ENCODE results near the gene SLC25A13.
"Not testable (repeated sequence)": the region's sequence is repeated elsewhere in the genome, so short reads cannot be mapped to it uniquely, and the experiment has no call there.

The SLC25A13 gene

GRCh38 chr7:96297446-96297845 lies 24.5 kb downstream of the SLC25A13 start:
- DNase-seq (ENCODE audit: low spot score): not testable (repeated sequence)

GRCh38 chr7:96293911-96294310 lies 28.0 kb downstream of the SLC25A13 start:
- not testable (repeated sequence) for DNase-seq (ENCODE audit: low spot score)

- no peak for DNase-seq (ENCODE audit: low spot score)
Measured at GRCh38 chr7:96287559-96287958, 34.3 kb downstream of the SLC25A13 start.

GRCh38 chr7:96287132-96287531 lies 34.8 kb downstream of the SLC25A13 start:
- DNase-seq (ENCODE audit: low spot score): no peak

- no peak for DNase-seq (ENCODE audit: low spot score)
Measured at GRCh38 chr7:96285579-96285978, 36.3 kb downstream of the SLC25A13 start.

GRCh38 chr7:96284835-96285234 lies 37.1 kb downstream of the SLC25A13 start:
- DNase-seq (ENCODE audit: low spot score): no peak

GRCh38 chr7:96284240-96284639 lies 37.7 kb downstream of the SLC25A13 start:
- no peak for DNase-seq (ENCODE audit: low spot score)

- DNase-seq (ENCODE audit: low spot score): no peak
Measured at GRCh38 chr7:96282835-96283234, 39.1 kb downstream of the SLC25A13 start.

- no peak for DNase-seq (ENCODE audit: low spot score)
Measured at GRCh38 chr7:96277921-96278320, 44.0 kb downstream of the SLC25A13 start.

- DNase-seq (ENCODE audit: low spot score): no peak
Measured at GRCh38 chr7:96276019-96276418, 45.9 kb downstream of the SLC25A13 start.

GRCh38 chr7:96273716-96274115 lies 48.2 kb downstream of the SLC25A13 start:
- no peak for DNase-seq (ENCODE audit: low spot score)

- no peak for DNase-seq (ENCODE audit: low spot score)
Measured at GRCh38 chr7:96269246-96269994, 52.5 kb downstream of the SLC25A13 start.

- no peak for DNase-seq (ENCODE audit: low spot score)
Measured at GRCh38 chr7:96266580-96266979, 55.3 kb downstream of the SLC25A13 start.

- DNase-seq (ENCODE audit: low spot score): no peak
Measured at GRCh38 chr7:96266015-96266414, 55.9 kb downstream of the SLC25A13 start.

GRCh38 chr7:96253964-96254363 lies 67.9 kb downstream of the SLC25A13 start:
- DNase-seq (ENCODE audit: low spot score): no peak

- no peak for DNase-seq (ENCODE audit: low spot score)
Measured at GRCh38 chr7:96253441-96253840, 68.5 kb downstream of the SLC25A13 start.

- DNase-seq (ENCODE audit: low spot score): no peak
Measured at GRCh38 chr7:96250776-96251361, 71.0 kb downstream of the SLC25A13 start.

GRCh38 chr7:96248405-96248804 lies 73.5 kb downstream of the SLC25A13 start:
- DNase-seq (ENCODE audit: low spot score): no peak

- DNase-seq (ENCODE audit: low spot score): no peak
Measured at GRCh38 chr7:96246919-96247318, 75.0 kb downstream of the SLC25A13 start.

- DNase-seq (ENCODE audit: low spot score): no peak
Measured at GRCh38 chr7:96244992-96245292, 77.0 kb downstream of the SLC25A13 start.

- DNase-seq (ENCODE audit: low spot score): no peak
Measured at GRCh38 chr7:96244244-96244991, 77.5 kb downstream of the SLC25A13 start.

- no peak for DNase-seq (ENCODE audit: low spot score)
Measured at GRCh38 chr7:96243241-96243640, 78.7 kb downstream of the SLC25A13 start.

- no peak for DNase-seq (ENCODE audit: low spot score)
Measured at GRCh38 chr7:96241855-96242254, 80.0 kb downstream of the SLC25A13 start.

Measured in NAMALWA (cell line).